HG03135 (cell line): ENCODE results near the gene PKN2.
"Not testable (repeated sequence)": the region's sequence is repeated elsewhere in the genome, so short reads cannot be mapped to it uniquely, and the experiment has no call there.

Experiments
- ATAC-seq: cut with Tn5 transposase; IDR thresholded peaks from one replicate; pipeline ENCODE4 v1.9.1; 2021; ENCODE audit warnings: mild to moderate bottlenecking, moderate library complexity; ENCODE audit not compliant: unreplicated experiment

The PKN2 gene

DNA sequence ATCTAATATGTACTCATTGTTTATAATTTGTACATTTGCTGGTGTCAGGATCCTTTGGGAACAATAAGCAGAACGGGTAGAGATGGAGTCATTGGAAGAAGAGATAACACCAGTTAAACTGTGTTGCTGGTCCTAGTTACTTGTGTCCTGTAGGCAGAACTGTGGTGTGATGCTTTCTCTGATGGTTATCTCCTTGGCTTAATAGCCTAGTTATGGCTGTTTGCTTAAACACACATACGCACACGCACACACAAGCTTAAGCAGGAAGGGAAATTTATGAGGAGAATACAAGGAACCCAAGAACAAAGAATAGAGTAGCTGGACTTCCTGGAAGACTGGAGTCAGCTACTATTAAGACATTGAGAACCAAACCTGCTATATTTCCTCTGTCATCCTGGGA lies 5.7 kb upstream of the PKN2 start:
- ATAC-seq, result no peak

- no peak for ATAC-seq
Observed at GRCh38 chr1:88680471-88680870, 3.6 kb upstream of the PKN2 start.

DNA sequence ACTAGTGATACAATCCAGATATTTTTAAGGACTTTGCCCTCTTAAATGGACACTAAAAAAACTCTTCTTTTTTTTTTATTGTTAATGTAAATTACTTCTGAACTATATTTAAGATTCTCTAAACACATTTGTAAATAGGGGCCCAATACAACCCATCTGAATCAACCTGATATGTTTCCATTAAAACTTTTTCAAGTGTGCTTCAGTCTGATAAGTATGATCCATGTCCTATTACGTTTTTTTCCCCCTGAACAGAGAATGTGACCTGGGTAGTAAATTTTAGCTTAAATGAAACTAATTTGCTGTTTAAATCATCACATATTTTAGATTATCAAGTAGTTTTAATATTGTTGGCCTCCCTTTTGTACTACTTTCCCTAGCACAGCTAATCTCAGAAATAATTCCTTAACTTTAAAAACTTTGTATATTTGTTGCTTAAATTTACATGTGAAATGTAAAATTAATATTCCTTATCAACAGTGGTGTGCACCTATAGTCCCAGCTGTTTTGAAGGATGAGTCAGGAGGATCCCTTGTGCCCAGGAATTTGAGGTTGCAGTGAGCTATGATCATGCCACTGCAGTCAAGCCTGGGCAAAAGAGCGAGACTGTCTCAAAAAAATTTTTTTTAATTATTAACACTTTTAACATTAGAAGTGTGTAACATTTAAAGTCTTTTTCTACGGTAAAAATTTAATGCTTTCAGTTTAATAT lies 3.0 kb upstream of the PKN2 start:
- no peak for ATAC-seq

- peak; percentile 42 for ATAC-seq
Observed at GRCh38 chr1:88684482-88685258, 597 bp downstream of the PKN2 start.

- ATAC-seq, result peak; percentile 1
Observed at GRCh38 chr1:88685259-88685620, 1.2 kb downstream of the PKN2 start.

DNA sequence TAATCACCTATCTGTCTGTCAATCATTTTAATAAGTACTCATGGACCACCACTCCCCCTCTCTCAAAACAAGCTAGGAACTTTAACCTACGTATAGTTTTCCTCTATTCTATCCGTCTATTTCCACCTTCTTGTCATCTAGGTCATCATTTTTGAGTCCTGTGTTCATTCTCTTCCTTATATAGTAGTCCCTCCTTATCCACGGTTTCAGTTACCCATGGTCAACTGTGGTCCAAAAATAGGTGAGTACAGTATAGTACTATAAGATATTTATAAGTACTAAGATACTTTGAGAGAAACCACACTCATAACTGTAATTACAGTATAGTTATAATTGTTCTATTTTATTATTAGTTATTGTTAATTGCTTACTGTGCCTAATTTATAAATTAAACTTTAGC lies 7.5 kb downstream of the PKN2 start:
- ATAC-seq, result no peak

GRCh38 chr1:88695781-88696180 lies 11.7 kb downstream of the PKN2 start:
- no peak for ATAC-seq

DNA sequence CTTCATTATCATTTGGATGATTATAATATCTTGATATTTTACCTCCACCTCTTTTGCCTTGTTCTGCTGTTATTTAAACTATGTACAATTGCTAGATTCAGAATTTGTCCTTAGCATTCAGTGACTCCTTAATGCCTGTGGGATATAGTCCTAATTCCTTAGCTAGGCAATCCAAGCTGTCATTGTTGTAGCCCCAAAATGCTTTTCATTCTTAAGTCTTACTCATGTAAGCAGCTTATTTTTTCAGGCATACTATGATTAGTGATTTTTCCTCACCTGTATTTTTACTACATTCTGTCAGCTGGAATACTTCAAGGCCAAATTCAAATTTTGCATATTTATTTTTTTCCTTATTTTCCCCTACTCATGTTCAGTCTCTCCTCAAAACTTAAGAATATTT lies 13.4 kb downstream of the PKN2 start:
- ATAC-seq, result no peak

GRCh38 chr1:88698140-88698539 lies 14.1 kb downstream of the PKN2 start:
- no peak for ATAC-seq

DNA sequence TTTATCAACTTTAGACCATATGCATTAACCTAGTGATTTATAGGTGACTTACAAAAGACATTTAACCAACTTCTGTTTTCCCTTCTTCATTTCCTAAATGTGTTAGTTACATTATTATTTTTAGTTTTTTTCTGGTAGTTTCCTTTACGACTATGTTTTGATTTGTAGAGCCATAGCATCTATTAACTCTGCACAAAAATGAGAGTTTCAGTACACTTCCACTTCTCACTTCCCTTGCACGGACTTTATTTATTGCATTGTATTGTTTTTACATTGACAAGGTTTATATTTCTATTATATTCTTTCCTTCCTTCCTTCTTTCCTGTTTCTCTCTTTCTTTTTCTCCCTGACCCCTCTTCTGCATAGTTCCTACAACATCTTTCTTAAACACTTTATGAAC lies 14.7 kb downstream of the PKN2 start:
- no peak for ATAC-seq

DNA sequence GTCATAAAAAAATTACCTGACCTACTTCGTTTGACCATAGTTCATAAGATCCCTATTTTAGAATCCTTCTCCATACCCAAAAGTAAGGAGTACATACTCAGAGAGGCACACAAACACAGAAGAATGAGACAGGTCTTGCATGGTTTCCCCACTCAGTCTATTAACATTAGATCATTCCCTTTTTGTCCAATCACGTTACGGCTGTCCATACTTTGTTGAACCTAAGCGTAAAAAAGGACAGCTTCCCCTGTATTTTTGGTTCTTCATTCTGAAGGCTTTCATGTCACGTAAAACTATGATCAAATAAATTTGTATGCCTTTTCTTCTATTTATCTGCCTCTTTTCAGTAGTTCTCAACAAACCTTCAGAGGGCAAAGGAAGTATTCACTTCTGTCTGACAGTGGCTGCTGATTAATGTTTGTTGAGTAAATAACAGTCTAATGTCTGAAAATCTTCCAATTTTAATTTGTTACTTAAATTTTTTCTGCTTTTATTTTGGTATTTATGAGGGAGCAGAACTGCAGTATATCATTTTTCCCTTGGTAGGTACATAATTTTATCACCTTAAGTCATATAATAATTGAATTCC lies 16.4 kb downstream of the PKN2 start:
- ATAC-seq, result no peak

DNA sequence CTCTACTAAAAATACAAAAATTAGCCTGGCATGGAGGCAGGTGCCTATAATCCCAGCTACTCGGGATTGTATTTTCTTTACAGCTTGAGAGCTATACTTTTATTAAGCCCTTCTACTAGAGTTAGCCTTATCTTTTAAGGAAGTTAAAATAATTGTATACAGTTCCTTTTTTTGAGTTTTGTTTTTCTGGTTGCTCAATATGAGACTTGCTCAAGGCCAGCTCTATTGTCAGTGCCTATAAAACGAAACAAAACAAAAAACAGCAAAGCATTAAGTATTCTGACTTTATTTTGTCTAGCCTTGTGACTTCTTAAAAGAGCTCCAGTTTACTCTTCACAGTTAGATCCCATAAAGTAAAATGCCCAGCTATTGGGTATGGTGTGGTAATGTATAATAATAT lies 17.2 kb downstream of the PKN2 start:
- ATAC-seq, result peak; percentile 89

GRCh38 chr1:88701793-88702192 lies 17.7 kb downstream of the PKN2 start:
- not testable (repeated sequence) for ATAC-seq

DNA sequence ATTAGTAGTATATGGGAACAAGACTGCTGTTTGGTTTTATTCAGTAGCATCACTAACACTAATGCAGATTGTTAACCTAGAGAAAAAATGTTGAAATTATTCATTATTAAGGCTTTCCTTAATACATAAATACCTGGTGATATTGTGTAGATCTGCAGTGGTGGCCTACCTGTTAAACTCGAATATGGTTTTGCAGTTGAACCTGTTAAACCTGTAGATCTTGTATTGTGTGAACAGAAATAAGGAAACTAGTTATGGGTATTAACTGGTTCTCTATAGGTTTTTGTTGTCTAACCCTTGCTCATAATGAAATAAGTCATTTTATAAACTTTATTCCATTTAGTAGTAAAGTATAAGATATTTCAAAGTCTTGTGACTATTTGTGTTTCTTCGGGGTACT lies 23.9 kb downstream of the PKN2 start:
- no peak for ATAC-seq

DNA sequence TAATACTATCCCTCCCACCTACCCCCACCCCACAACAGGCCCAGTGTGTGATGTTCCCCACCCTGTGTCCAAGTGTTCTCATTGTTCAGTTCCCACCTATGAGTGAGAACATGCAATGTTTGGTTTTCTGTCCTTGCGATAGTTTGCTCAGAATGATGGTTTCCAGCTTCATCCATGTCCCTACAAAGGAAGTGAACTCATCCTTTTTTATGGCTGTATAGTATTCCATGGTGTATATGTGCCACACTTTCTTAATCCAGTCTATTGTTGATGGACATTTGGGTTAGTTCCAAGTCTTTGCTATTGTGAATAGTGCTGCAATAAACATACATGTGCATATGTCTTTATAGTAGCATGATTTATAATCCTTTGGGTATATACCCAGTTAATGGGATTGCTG lies 28.8 kb downstream of the PKN2 start:
- not testable (repeated sequence) for ATAC-seq

DNA sequence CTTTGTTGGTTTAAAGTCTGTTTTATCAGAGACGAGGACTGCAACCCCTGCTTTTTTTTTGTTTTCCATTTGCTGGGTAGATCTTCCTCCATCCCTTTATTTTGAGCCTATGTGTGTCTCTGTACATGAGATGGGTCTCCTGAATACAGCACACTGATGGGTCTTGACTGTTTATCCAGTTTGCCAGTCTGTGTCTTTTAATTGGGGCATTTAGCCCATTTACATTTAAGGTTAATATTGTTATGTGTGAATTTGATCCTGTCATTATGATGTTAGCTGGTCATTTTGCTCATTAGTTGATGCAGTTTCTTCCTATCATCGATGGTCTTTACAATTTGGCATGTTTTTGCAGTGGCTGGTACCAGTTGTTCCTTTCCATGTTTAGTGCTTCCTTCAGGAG lies 32.5 kb downstream of the PKN2 start:
- not testable (repeated sequence) for ATAC-seq

GRCh38 chr1:88722492-88722891 lies 38.4 kb downstream of the PKN2 start:
- ATAC-seq, result no peak

DNA sequence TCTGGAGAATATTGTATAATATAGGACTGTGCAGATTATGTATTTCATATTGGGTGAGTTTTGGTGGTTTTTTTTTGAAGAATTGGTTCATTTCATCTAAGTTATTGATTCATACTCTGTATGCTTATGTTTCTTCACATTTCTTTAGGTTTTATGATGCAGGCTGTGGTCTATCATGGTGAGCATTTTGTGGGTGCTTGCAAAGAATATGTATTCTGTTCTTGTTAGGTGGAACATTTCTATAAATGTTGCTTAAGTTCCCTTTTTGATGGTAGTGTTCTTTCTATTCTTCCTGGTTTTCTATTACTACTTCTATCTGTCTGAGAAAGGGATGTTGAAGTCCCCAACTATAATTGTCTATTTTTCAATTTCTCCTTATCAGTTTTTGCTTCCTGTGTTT lies 42.6 kb downstream of the PKN2 start:
- ATAC-seq, result no peak

DNA sequence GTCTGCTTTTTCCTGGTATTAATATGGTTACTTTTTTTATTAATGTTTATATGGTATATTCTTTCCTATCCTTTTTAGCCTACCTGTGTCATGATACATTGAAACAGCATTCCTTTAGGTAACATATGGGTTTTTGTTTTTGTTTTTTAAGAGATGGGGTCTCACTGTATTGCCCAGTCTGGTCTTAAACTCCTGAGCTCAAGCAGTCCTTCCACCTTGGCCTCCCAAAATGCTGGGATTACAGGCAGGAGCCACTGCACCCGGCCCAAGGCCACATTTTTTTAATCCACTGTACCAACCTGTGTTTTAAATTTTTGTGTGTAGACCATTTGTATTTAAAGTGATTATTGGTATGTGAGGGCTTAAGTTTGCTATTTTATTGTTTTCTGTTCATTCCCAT lies 43.1 kb downstream of the PKN2 start:
- ATAC-seq, result no peak

GRCh38 chr1:88729297-88729696 lies 45.2 kb downstream of the PKN2 start:
- no peak for ATAC-seq

DNA sequence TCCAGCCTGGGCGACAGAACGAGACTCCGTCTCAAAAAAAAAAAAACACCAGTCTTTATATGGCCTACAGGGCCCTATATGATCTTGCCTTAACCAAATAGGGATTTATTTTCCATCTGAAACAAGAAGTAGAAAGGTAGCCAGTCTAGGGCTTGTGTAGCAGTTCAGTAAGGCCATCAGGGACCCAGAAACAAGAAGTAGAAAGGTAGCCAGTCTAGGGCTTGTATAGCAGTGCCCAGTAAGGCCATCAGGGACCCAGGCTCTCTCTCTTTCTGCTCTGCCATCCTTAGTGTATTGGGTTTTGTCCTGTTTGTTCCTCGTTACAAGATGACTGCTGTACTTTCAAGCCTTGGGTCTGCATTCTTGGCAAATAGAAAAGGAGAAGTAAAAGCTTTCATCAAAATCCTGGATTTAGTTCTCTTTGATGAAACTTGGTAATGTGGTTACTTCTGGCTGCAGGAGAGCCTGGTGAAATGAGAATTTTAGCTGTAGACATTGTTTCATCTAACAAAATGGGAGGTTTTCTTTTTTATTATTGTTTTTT lies 46.1 kb downstream of the PKN2 start:
- ATAC-seq, result no peak

GRCh38 chr1:88730995-88731394 lies 46.9 kb downstream of the PKN2 start:
- ATAC-seq, result no peak
